GM12878 (cell line): ENCODE data around the gene NCOA4. TPM values are rescaled to one million over a fixed set of nuclear protein-coding genes. Genes with fewer than 3 reads are reported as not detected.

ENCODE experiments used
- ATAC-seq: fragments of 200-7000 bp; cut with Tn5 transposase; 3 replicates; pipeline ENCODE4 v1.9.1; 2020; ENCODE audit warnings: mild to moderate bottlenecking, moderate library complexity
- BruUV-seq: library from RNA; stranded (reverse); fragments of 400-500 nt; replicated peaks from 2 replicates; lab custom pipeline; 2021; lab: Mats Ljungman, UMichigan
- CTCF ChIA-PET: fragments of 300-600 bp; sonication (Branson Sonifier 250); formaldehyde crosslinking; extraction: SDS; loops from one replicate; lab custom pipeline; 2021; ENCODE audit warnings: inconsistent platforms; lab: Yijun Ruan, JAX
- POLR2A ChIA-PET: fragments of 350-600 bp; formaldehyde crosslinking; extraction: SDS; loops from one replicate; lab custom pipeline; 2021; ENCODE audit warnings: inconsistent platforms; lab: Charles Lee
- RAD21 ChIA-PET: fragments of 300-600 bp; sonication (Branson Sonifier 250); formaldehyde crosslinking; loops from one replicate; lab custom pipeline; 2023; ENCODE audit warnings: antibody characterized with exemption; ENCODE audit not compliant: unreplicated experiment; lab: Charles Lee
- SMC1A ChIA-PET: fragments of 300-600 bp; sonication (Branson Sonifier 250); formaldehyde crosslinking; loops from one replicate; lab custom pipeline; 2023; ENCODE audit not compliant: unreplicated experiment, uncharacterized antibody; lab: Charles Lee
- DNase-seq: peaks from one replicate; pipeline ENCODE4 v3.0.0-alpha.2; 2011; ENCODE audit warnings: low read depth, low spot score
- FAIRE-seq: peaks from 3 replicates; lab custom pipeline; 2011; peaks lifted over from hg19 to GRCh38; lab: Jason Lieb, UNC
- H2AFZ ChIP-seq: 2 replicates; pipeline ENCODE4 v1.6.0; 2011; ENCODE audit warnings: low read depth, low read length, control low read depth; ENCODE audit not compliant: control insufficient read depth
- H3K27ac ChIP-seq: 2 replicates; pipeline ENCODE4 v1.5.1; 2011; ENCODE audit warnings: control low read depth; ENCODE audit not compliant: control insufficient read depth, insufficient read depth
- H3K27me3 ChIP-seq, 2 experiments: replicated peaks in 1 of 2; 2 replicates each; pipeline versions ENCODE4 v1.6.0 to v1.6.1; 2011; ENCODE audit warnings: low read length in 1 of 2; ENCODE audit not compliant: control insufficient read depth in 2 of 2, insufficient read depth in 2 of 2
- H3K36me3 ChIP-seq, 2 experiments: 2 replicates each; pipeline ENCODE4 v1.5.1; 2011; ENCODE audit warnings: low read length in 1 of 2; ENCODE audit not compliant: control insufficient read depth in 2 of 2, insufficient read depth in 2 of 2
- H3K4me1 ChIP-seq: 2 replicates; pipeline ENCODE4 v1.6.1; 2011; ENCODE audit warnings: mild to moderate bottlenecking, low read length, moderate library complexity, mixed read lengths; ENCODE audit not compliant: control insufficient read depth, insufficient read depth
- H3K4me2 ChIP-seq: 2 replicates; pipeline ENCODE4 v1.6.0; 2011; ENCODE audit warnings: control low read depth; ENCODE audit not compliant: control insufficient read depth, insufficient read depth
- H3K4me3 ChIP-seq: fragments of 200-600 bp; sonication (generic); 2 replicates; pipeline ENCODE4 v1.5.1; 2016
- H3K79me2 ChIP-seq: 2 replicates; pipeline ENCODE4 v1.6.0; 2011; ENCODE audit warnings: low read length; ENCODE audit not compliant: control insufficient read depth, insufficient read depth
- H3K9ac ChIP-seq: 2 replicates; pipeline ENCODE4 v1.8.0; 2011; ENCODE audit warnings: low read length, control low read depth, mixed read lengths; ENCODE audit not compliant: control insufficient read depth, insufficient read depth
- H3K9me3 ChIP-seq: replicated peaks from 3 replicates; pipeline ENCODE4 v1.5.1; 2011; ENCODE audit warnings: mild to moderate bottlenecking, low read length; ENCODE audit not compliant: control insufficient read depth, insufficient read depth
- H4K20me1 ChIP-seq: 2 replicates; pipeline ENCODE4 v1.6.0; 2011; ENCODE audit not compliant: control insufficient read depth, insufficient read depth
- ATF3 ChIP-seq: IDR thresholded peaks from 2 replicates; pipeline ENCODE4 v1.6.1; 2011; ENCODE audit warnings: low read depth, mild to moderate bottlenecking, low read length, moderate library complexity, borderline replicate concordance; ENCODE audit errors: extremely low read depth
- HDGF ChIP-seq: fragments of 450-650 bp; IDR thresholded peaks from 2 replicates; pipeline ENCODE4 v1.6.1; 2016; ENCODE audit warnings: antibody characterized with exemption
- IRF5 ChIP-seq: fragments of 450-650 bp; IDR thresholded peaks from 2 replicates; pipeline ENCODE4 v1.6.1; 2017; ENCODE audit warnings: borderline replicate concordance
- KAT2A ChIP-seq: conservative IDR thresholded peaks from 2 replicates; pipeline ENCODE4 v1.6.1; 2011; ENCODE audit warnings: low read depth, low read length; ENCODE audit not compliant: control insufficient read depth
- KDM1A ChIP-seq: fragments of 200-600 bp; sonication (generic); IDR thresholded peaks from 2 replicates; pipeline ENCODE4 v1.6.1; 2016; ENCODE audit warnings: borderline replicate concordance
- POU2F2 ChIP-seq: IDR thresholded peaks from 3 replicates; pipeline ENCODE4 v1.6.1; 2011; ENCODE audit warnings: low read depth, mild to moderate bottlenecking, low read length, borderline replicate concordance
- SMC3 ChIP-seq: IDR thresholded peaks from 2 replicates; pipeline ENCODE4 v1.6.1; 2011; ENCODE audit warnings: low read length, improper control_type of control experiment, borderline replicate concordance
- TCF12 ChIP-seq: IDR thresholded peaks from 2 replicates; pipeline ENCODE4 v1.6.1; 2011; ENCODE audit warnings: low read depth, mild to moderate bottlenecking, low read length
- TCF7 ChIP-seq: IDR thresholded peaks from 2 replicates; pipeline ENCODE4 v1.6.1; 2014; ENCODE audit warnings: antibody characterized with exemption, borderline replicate concordance
- ZNF24 ChIP-seq: fragments of 450-650 bp; IDR thresholded peaks from 2 replicates; pipeline ENCODE4 v1.6.1; 2017; ENCODE audit warnings: antibody characterized with exemption, mild to moderate bottlenecking
- ZNF274 ChIP-seq: IDR thresholded peaks from one replicate; pipeline ENCODE4 v1.8.0; 2011; ENCODE audit not compliant: insufficient read length, insufficient read depth
- WGBS: methylation state at CpG from one replicate; pipeline ENCODE4 v1.1.6; 2016; ENCODE audit warnings: low lambda C conversion rate; ENCODE audit not compliant: insufficient replicate concordance, insufficient coverage; ENCODE audit errors: missing lambda C conversion rate; 5-methylcytosine and 5-hydroxymethylcytosine counted together
- in situ Hi-C: fragments of 300-500 bp; cut with MboI; formaldehyde crosslinking; loops from 9 replicates; pipeline ENCODE4 v1.14.3; 2018; ENCODE audit warnings: mixed read lengths
- intact Hi-C: fragments of 100-400 bp; cut with micrococcal nuclease; formaldehyde crosslinking; loops from one replicate; pipeline ENCODE4 v1.14.2; 2022; ENCODE audit not compliant: unreplicated experiment
- polyA plus RNA-seq, 11 experiments: library from polyadenylated mRNA; depleted of rRNA in 4 of 11; unstranded in 6 of 11; stranded (reverse) in 5 of 11; fragments of >200 nt; fragmentation: Nextera tagmentation in 4 of 11; fragmentation: Illumina TruSeq in 1 of 11; extraction: Ambion mirVana in 4 of 11; extraction: Trizol in 1 of 11; gene quantifications; 1 replicate in 1 of 11; 2 replicates in 10 of 11; pipeline versions ENCODE4 v1.2.1 to v1.2.3, GENCODE V29; 2011 to 2016; ENCODE audit warnings: inconsistent platforms in 2 of 11, missing spikeins in 2 of 11, low read depth in 1 of 11
- total RNA-seq, 4 experiments: library from RNA; depleted of rRNA in 3 of 4; stranded (reverse); fragments of >200 nt in 3 of 4; fragmentation: Illumina TruSeq in 1 of 4; extraction: Trizol in 1 of 4; gene quantifications; 2 replicates each; pipeline versions ENCODE4 v1.2.1 to v1.2.3, GENCODE V29; 2013 to 2021

Gene NCOA4
- total and polyA plus RNA-seq, 10 of the 15 experiments (the other 5 are each of a cell fraction or from before 2014, with no cell fraction given): 57.5 to 119 (median 100) TPM

- ChIA-PET SMC1A (interaction anchor here (0.7 to 0.9 kb wide), 2 partner anchors 20 to 756 kb away, joined by 3 to 5 read pairs; no protein-coding TSS in a partner anchor), CTCF (interaction anchor here (0.6 to 1.4 kb wide), 5 partner anchors 13 to 756 kb away, joined by 3 read pairs; no protein-coding TSS in a partner anchor), POLR2A (interaction anchor here (1.0 kb wide), 1 partner anchor 23 kb away, joined by 4 read pairs; no protein-coding TSS in a partner anchor), RAD21 (interaction anchor here (1.4 to 1.8 kb wide), 2 partner anchors 17 to 22 kb away, joined by 3 to 5 read pairs; no protein-coding TSS in a partner anchor)
- no peaks in the 10 kb centered on the region for H3K79me2 ChIP-seq
- in situ Hi-C loops: no loop called here
- no peak for FAIRE-seq
- no peak overlapping the region for H3K4me2 ChIP-seq
- H2AFZ ChIP-seq: no peak overlapping the region
- no peaks in the 10 kb centered on the region for H3K9me3 ChIP-seq
- 53% methylated on average over 3 of the region's 3 CpGs for WGBS
- no peaks in the 10 kb centered on the region for H3K27me3 ChIP-seq
- DNase-seq: no peak
- H3K27ac ChIP-seq: no peak overlapping the region
- BruUV-seq: no TSS peak
- no peaks in the 10 kb centered on the region for H3K4me1 ChIP-seq
- intact Hi-C loops: no loop called here
- H4K20me1 ChIP-seq: no peaks in the 10 kb centered on the region
- no peak overlapping the region for H3K9ac ChIP-seq
- ATAC-seq: no peak
- H3K4me3 ChIP-seq: no peak overlapping the region
- peaks cover 8 to 32% of the 10 kb centered on the region in 2 experiments for H3K36me3 ChIP-seq
- TF ChIP-seq SMC3: no peak
- no peak for TF ChIP-seq ZNF24
- no peak for TF ChIP-seq TCF7
- no peak for TF ChIP-seq HDGF
- TF ChIP-seq KAT2A: no peak
These were observed 24.2 kb downstream of the NCOA4 start for GRCh38 chr10:46006219-46006618.

- Histone ChIP-seq H3K4me2 (no peak overlapping the region), H2AFZ (no peak overlapping the region), H3K9ac (no peak overlapping the region), H4K20me1 (no peaks in the 10 kb centered on the region), H3K4me1 (no peaks in the 10 kb centered on the region), H3K9me3 (no peaks in the 10 kb centered on the region), H3K27ac (no peak overlapping the region), H3K36me3 (peaks cover 6 to 28% of the 10 kb centered on the region in 2 experiments), H3K27me3 (no peaks in the 10 kb centered on the region), H3K79me2 (no peaks in the 10 kb centered on the region), H3K4me3 (no peak overlapping the region)
- DNase-seq: no peak
- TSS peak; percentile 61 for BruUV-seq
- FAIRE-seq: no peak
- TF ChIP-seq POU2F2: no peak
- TF ChIP-seq KDM1A: no peak
- TF ChIP-seq ZNF274: no peak
- no peak for TF ChIP-seq IRF5
- no peak for TF ChIP-seq TCF12
- TF ChIP-seq ATF3: no peak
- ChIA-PET RAD21 (interaction anchor here (1.8 kb wide), 1 partner anchor 23 kb away, joined by 5 read pairs; no protein-coding TSS in a partner anchor), CTCF (interaction anchor here (0.6 kb wide), 1 partner anchor 89 kb away, joined by 3 read pairs; no protein-coding TSS in a partner anchor), SMC1A (interaction anchor here (0.7 to 1.8 kb wide), 3 partner anchors 13 to 756 kb away, joined by 3 to 7 read pairs (median 5); no protein-coding TSS in a partner anchor), POLR2A (no interaction called here)
- 93% methylated on average over 4 of the region's 4 CpGs for WGBS
- intact Hi-C loops (no loop called here), in situ Hi-C loops (no loop called here)
- ATAC-seq: no peak
These were observed 25.0 kb downstream of the NCOA4 start for GRCh38 chr10:46005383-46005782.
